ENCODE data around the gene USH1G. TPM values are rescaled to one million over a fixed set of nuclear protein-coding genes. Genes with fewer than 3 reads are reported as not detected.

Gene USH1G
- total RNA-seq, 6 experiments from 2014 or later: not detected

DNA sequence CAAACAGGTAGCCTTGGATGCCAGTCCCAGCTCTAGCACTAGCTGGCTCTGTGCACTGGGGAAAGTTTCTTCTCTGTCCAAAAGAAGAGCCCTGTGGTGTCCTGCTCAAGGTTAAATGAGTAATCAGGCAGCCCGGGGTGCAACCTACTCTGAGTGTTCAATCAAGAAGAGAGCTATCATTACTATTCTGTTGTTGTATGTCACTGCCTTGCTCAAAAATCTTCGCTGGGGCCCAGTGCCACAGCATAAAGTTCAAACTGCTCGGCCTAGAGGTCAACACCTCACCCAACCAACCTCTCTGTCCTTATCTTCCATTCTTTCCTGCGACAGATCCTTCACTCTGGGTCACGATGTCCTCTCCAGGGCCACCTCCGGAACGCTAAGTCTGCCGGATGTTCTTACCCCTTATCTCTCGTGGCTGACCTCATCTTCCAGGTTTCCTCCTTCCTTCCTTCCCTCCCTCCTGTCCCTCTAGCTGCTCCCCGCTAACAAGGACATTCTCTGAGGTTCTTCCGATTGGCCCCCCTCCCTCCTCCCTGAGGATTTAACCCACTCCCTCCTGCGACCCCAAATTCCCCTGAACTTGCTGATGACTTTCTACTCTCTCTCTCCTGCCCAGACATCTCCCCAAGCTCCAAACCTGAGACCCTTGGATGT is 54.7 kb downstream of the USH1G start:
- DNase-seq: no peak
- H3K9me3 Mint-ChIP-seq: no peaks in the 10 kb centered on the region
- peaks cover 23% of the 10 kb centered on the region for H3K36me3 Mint-ChIP-seq (ENCODE audit: low read depth)
- no peak for TF ChIP-seq CTCF (IDR thresholded peaks at IDR 0.05)
- no peak overlapping the region for H3K4me3 Mint-ChIP-seq
- peaks cover 43% of the 10 kb centered on the region for H3K4me1 Mint-ChIP-seq (ENCODE audit: low read depth)
- peaks cover 2% of the 10 kb centered on the region; the same call in 1 of the 2 replicates for H3K27me3 Mint-ChIP-seq (ENCODE audit: insufficient read depth)
- no peak overlapping the region for H3K27ac Mint-ChIP-seq

- H3K4me1 Mint-ChIP-seq (ENCODE audit: low read depth): peaks cover 31% of the 10 kb centered on the region
- no peak for DNase-seq
- H3K27me3 Mint-ChIP-seq (ENCODE audit: insufficient read depth): peaks cover 7% of the 10 kb centered on the region
- no peak for TF ChIP-seq CTCF (IDR thresholded peaks at IDR 0.05)
- H3K9me3 Mint-ChIP-seq: no peaks in the 10 kb centered on the region
- no peak overlapping the region for H3K4me3 Mint-ChIP-seq
- peaks cover 18% of the 10 kb centered on the region for H3K36me3 Mint-ChIP-seq (ENCODE audit: low read depth)
- no peak overlapping the region for H3K27ac Mint-ChIP-seq
These were observed 56.7 kb downstream of the USH1G start for GRCh38 chr17:74866198-74866835.

Other genes with a start within 250 kb of the USH1G start
- not detected for gene CD300LF, start 210.3 kb downstream of the USH1G start, total RNA-seq (2021; fragmentation: NEBNext Ultra II Directional; extraction: Animal tissue kit (Norgen Biotek cat#: 25700))
- gene RAB37, start 186.0 kb downstream of the USH1G start, total RNA-seq (2021; fragmentation: NEBNext Ultra II Directional; extraction: Animal tissue kit (Norgen Biotek cat#: 25700)): under 1 TPM in 3 of 6 experiments, not detected in 3; 0.11 to 0.28 (median 0.12) TPM
- 10 to 100 TPM; 15.7 to 18.9 (median 17.5) TPM for gene NHERF1, start 174.6 kb downstream of the USH1G start, total RNA-seq (2021; fragmentation: NEBNext Ultra II Directional; extraction: Animal tissue kit (Norgen Biotek cat#: 25700))
- gene NAT9, start 146.9 kb downstream of the USH1G start, total RNA-seq (2021; fragmentation: NEBNext Ultra II Directional; extraction: Animal tissue kit (Norgen Biotek cat#: 25700)): 10 to 100 TPM; 40.9 to 50.7 (median 46.6) TPM
- under 1 TPM in 2 of 6 experiments, not detected in 4; 0.05 to 0.07 TPM for gene GRIN2C, start 63.4 kb downstream of the USH1G start, total RNA-seq (2021; fragmentation: NEBNext Ultra II Directional; extraction: Animal tissue kit (Norgen Biotek cat#: 25700))
- gene FDXR, start 50.3 kb downstream of the USH1G start, total RNA-seq (2021; fragmentation: NEBNext Ultra II Directional; extraction: Animal tissue kit (Norgen Biotek cat#: 25700)): 10 to 100 TPM; 25.5 to 35.5 (median 33.9) TPM
- gene FADS6, start 29.6 kb downstream of the USH1G start, total RNA-seq (2021; fragmentation: NEBNext Ultra II Directional; extraction: Animal tissue kit (Norgen Biotek cat#: 25700)): not detected
- gene OTOP2, start 1.0 kb upstream of the USH1G start, total RNA-seq (2021; fragmentation: NEBNext Ultra II Directional; extraction: Animal tissue kit (Norgen Biotek cat#: 25700)): not detected
- not detected for gene OTOP3, start 12.6 kb upstream of the USH1G start, total RNA-seq (2021; fragmentation: NEBNext Ultra II Directional; extraction: Animal tissue kit (Norgen Biotek cat#: 25700))
- under 1 TPM; 0.40 to 0.96 (median 0.56) TPM for gene HID1, start 49.5 kb upstream of the USH1G start, total RNA-seq (2021; fragmentation: NEBNext Ultra II Directional; extraction: Animal tissue kit (Norgen Biotek cat#: 25700))
- 10 to 100 TPM; 27.5 to 35.8 (median 30.4) TPM for gene CDR2L, start 64.4 kb upstream of the USH1G start, total RNA-seq (2021; fragmentation: NEBNext Ultra II Directional; extraction: Animal tissue kit (Norgen Biotek cat#: 25700))
- gene MRPL58, start 89.4 kb upstream of the USH1G start, total RNA-seq (2021; fragmentation: NEBNext Ultra II Directional; extraction: Animal tissue kit (Norgen Biotek cat#: 25700)): 10 to 100 TPM; 39.2 to 50.6 (median 47.8) TPM
- 100 to 1,000 TPM; 362 to 410 (median 386) TPM for gene ATP5PD, start 123.7 kb upstream of the USH1G start, total RNA-seq (2021; fragmentation: NEBNext Ultra II Directional; extraction: Animal tissue kit (Norgen Biotek cat#: 25700))
- 10 to 100 TPM; 20.3 to 24.0 (median 21.3) TPM for gene KCTD2, start 124.0 kb upstream of the USH1G start, total RNA-seq (2021; fragmentation: NEBNext Ultra II Directional; extraction: Animal tissue kit (Norgen Biotek cat#: 25700))
- 10 to 100 TPM; 13.9 to 25.0 (median 21.1) TPM for gene SLC16A5, start 164.7 kb upstream of the USH1G start, total RNA-seq (2021; fragmentation: NEBNext Ultra II Directional; extraction: Animal tissue kit (Norgen Biotek cat#: 25700))
- 10 to 100 TPM in 2 of 6 experiments, 1 to 10 TPM in 4; 9.1 to 11.7 (median 9.6) TPM for gene ARMC7, start 186.7 kb upstream of the USH1G start, total RNA-seq (2021; fragmentation: NEBNext Ultra II Directional; extraction: Animal tissue kit (Norgen Biotek cat#: 25700))
- gene NT5C, start 208.5 kb upstream of the USH1G start, total RNA-seq (2021; fragmentation: NEBNext Ultra II Directional; extraction: Animal tissue kit (Norgen Biotek cat#: 25700)): 10 to 100 TPM; 30.4 to 41.7 (median 36.3) TPM
- gene JPT1, start 231.3 kb upstream of the USH1G start, total RNA-seq (2021; fragmentation: NEBNext Ultra II Directional; extraction: Animal tissue kit (Norgen Biotek cat#: 25700)): 100 to 1,000 TPM; 236 to 276 (median 265) TPM

Data from HFFc6 (cell line).